DLD1 (cell line): Measurements from ENCODE around the gene HAUS5.

ENCODE experiments used
- in situ Hi-C: cut with HindIII; loops from 2 replicates; pipeline ENCODE4 v1.10.0; 2017; ENCODE audit warnings: low sequenced_read_pairs

Gene HAUS5

GRCh38 chr19:35669974-35670373 lies 57.4 kb downstream of the HAUS5 start:
- in situ Hi-C loops, result no loop called here

DNA sequence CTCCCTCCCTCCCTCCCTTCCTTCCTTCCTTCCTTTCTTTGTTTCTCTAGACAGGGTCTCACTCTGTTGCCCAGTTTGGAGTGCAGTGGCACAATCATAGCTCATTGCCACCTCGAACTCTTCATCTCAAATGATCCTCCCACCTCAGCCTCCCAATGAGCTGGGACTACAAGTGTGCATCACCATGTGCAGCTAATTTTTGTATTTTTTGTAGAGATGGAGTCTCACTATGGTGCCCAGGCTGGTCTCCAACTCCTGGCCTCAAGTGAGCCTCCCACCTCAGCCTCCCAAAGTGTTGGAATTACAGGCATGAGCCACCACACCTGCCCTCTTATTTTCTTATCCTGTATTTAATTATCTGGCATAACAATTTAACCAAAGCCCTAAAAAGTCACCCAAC lies 58.2 kb downstream of the HAUS5 start:
- in situ Hi-C loops, result no loop called here

- in situ Hi-C loops, result no loop called here
Observed at GRCh38 chr19:35671818-35672217, 59.3 kb downstream of the HAUS5 start.

- in situ Hi-C loops, result no loop called here
Observed at GRCh38 chr19:35673121-35673804, 60.7 kb downstream of the HAUS5 start.
